Stimulated activated CD8-positive, alpha-beta memory T cell treated with anti-CD3 and anti-CD28 coated beads, Interleukin-4, amount 100 ng/mL, for 1 hour (primary cell): Measurements from ENCODE around the gene MPP3.
"Not testable (repeated sequence)": the region's sequence is repeated elsewhere in the genome, so short reads cannot be mapped to it uniquely, and the experiment has no call there.

Experiments used
- DNase-seq, 2 donors: peaks; one replicate each; pipeline ENCODE4 v3.0.0-alpha.2; 2020; ENCODE audit warnings: low read depth in 2 of 2, low spot score in 1 of 2

MPP3 gene

GRCh38 chr17:43861960-43862359 lies 29.0 kb upstream of the MPP3 start:
- DNase-seq: no peak

- DNase-seq: no peak
These were observed 28.1 kb upstream of the MPP3 start for GRCh38 chr17:43860927-43861622.

GRCh38 chr17:43860077-43860725 lies 27.3 kb upstream of the MPP3 start:
- no peak for DNase-seq

- no peak for DNase-seq
These were observed 25.1 kb upstream of the MPP3 start for GRCh38 chr17:43857957-43858600.

- no peak for DNase-seq
These were observed 24.2 kb upstream of the MPP3 start for GRCh38 chr17:43857141-43857540.

- no peak for DNase-seq
These were observed 23.2 kb upstream of the MPP3 start for GRCh38 chr17:43856141-43856540.

GRCh38 chr17:43855061-43855460 lies 22.1 kb upstream of the MPP3 start:
- no peak for DNase-seq

- DNase-seq: no peak
These were observed 21.6 kb upstream of the MPP3 start for GRCh38 chr17:43854498-43854897.

- no peak for DNase-seq
These were observed 20.6 kb upstream of the MPP3 start for GRCh38 chr17:43853546-43853945.

GRCh38 chr17:43852571-43852970 lies 19.6 kb upstream of the MPP3 start:
- DNase-seq: no peak

GRCh38 chr17:43849116-43849515 lies 16.2 kb upstream of the MPP3 start:
- DNase-seq: no peak

- no peak for DNase-seq
These were observed 15.7 kb upstream of the MPP3 start for GRCh38 chr17:43848601-43849000.

- no peak for DNase-seq
These were observed 14.0 kb upstream of the MPP3 start, which contains the start of gene CD300LG for GRCh38 chr17:43846963-43847371. TSS of gene CD300LG (plus strand) at chr17:43847176. CDS start at chr17:43847217, 41 bp downstream.

- peak; percentile 35 to 52 for DNase-seq
These were observed 13.3 kb upstream of the MPP3 start for GRCh38 chr17:43846221-43846712.

- no peak for DNase-seq
These were observed 12.8 kb upstream of the MPP3 start for GRCh38 chr17:43845766-43846165.

- no peak for DNase-seq
These were observed 11.3 kb upstream of the MPP3 start for GRCh38 chr17:43844241-43844640.

GRCh38 chr17:43842975-43843325 lies 10.0 kb upstream of the MPP3 start:
- no peak for DNase-seq

GRCh38 chr17:43842091-43842974 lies 9.4 kb upstream of the MPP3 start:
- DNase-seq: not testable (repeated sequence)

GRCh38 chr17:43841282-43841681 lies 8.3 kb upstream of the MPP3 start:
- DNase-seq: no peak

- no peak for DNase-seq
These were observed 7.9 kb upstream of the MPP3 start for GRCh38 chr17:43840814-43841213.

GRCh38 chr17:43839670-43840108 lies 6.7 kb upstream of the MPP3 start:
- DNase-seq: no peak
